Kidney (tissue), 14 donors: ENCODE data around the gene CDH13. TPM values are rescaled to one million over a fixed set of nuclear protein-coding genes. Genes with fewer than 3 reads are reported as not detected.

Source experiments
- DNase-seq, 5 donors: peaks; one replicate each; pipeline ENCODE4 v3.0.0-alpha.2; 2013 to 2020
- FAIRE-seq: peaks from 2 replicates; lab custom pipeline; 2012; peaks lifted over from hg19 to GRCh38; lab: Jason Lieb, UNC
- H3K27ac ChIP-seq, 2 donors: one replicate each; pipeline ENCODE4 v1.7.0; 2013; ENCODE audit warnings: low read depth in 2 of 2, low read length in 2 of 2, inconsistent platforms in 1 of 2
- H3K27me3 ChIP-seq: one replicate; pipeline ENCODE4 v1.7.1; 2013; ENCODE audit warnings: low read length, inconsistent platforms; ENCODE audit not compliant: control insufficient read depth, insufficient read depth
- H3K36me3 ChIP-seq, 3 donors: one replicate each; pipeline versions ENCODE4 v1.7.0 to v1.7.1; 2013; ENCODE audit warnings: low read length in 3 of 3, control low read depth in 1 of 3, inconsistent platforms in 1 of 3; ENCODE audit not compliant: insufficient read depth in 3 of 3, control insufficient read depth in 2 of 3
- H3K4me1 ChIP-seq, 3 donors: one replicate each; pipeline versions ENCODE4 v1.7.0 to v1.7.1; 2013; ENCODE audit warnings: low read length in 3 of 3, inconsistent platforms in 1 of 3, low read depth in 1 of 3; ENCODE audit not compliant: control insufficient read depth in 2 of 3, insufficient read depth in 2 of 3
- H3K4me3 ChIP-seq, 3 donors: one replicate each; pipeline versions ENCODE4 v1.7.0 to v1.8.1; 2013; ENCODE audit warnings: low read length in 3 of 3, control low read depth in 1 of 3, inconsistent platforms in 1 of 3
- H3K9ac ChIP-seq, 3 donors: one replicate each; pipeline versions ENCODE4 v1.7.0 to v1.7.1; 2013; ENCODE audit warnings: low read length in 3 of 3, control low read depth in 1 of 3, inconsistent platforms in 1 of 3
- H3K9me3 ChIP-seq, 3 donors: one replicate each; pipeline versions ENCODE4 v1.7.0 to v1.7.1; 2013; ENCODE audit warnings: low read length in 3 of 3, control low read depth in 1 of 3, inconsistent platforms in 1 of 3; ENCODE audit not compliant: control insufficient read depth in 2 of 3, insufficient read depth in 1 of 3
- CTCF ChIP-seq: IDR thresholded peaks from 3 replicates; pipeline ENCODE4 v1.5.1; 2012; ENCODE audit warnings: mild to moderate bottlenecking, moderate library complexity, borderline replicate concordance; ENCODE audit not compliant: insufficient read depth; ENCODE audit errors: extremely low read depth
- intact Hi-C: fragments of 100-400 bp; cut with DNase I; formaldehyde crosslinking; loops from one replicate; pipeline ENCODE4 v1.11.1; 2022
- polyA plus RNA-seq: library from polyadenylated mRNA; stranded (reverse); fragments of 350-450 nt; fragmentation: Illumina TruSeq; extraction: RNeasy Lipid Tissue Mini Kit (QIAGEN cat#74804); gene quantifications from one replicate; pipeline ENCODE4 v1.2.3, GENCODE V29; 2014; ENCODE audit warnings: low read depth, low replicate concordance; ENCODE audit not compliant: insufficient read depth
- total RNA-seq: library from RNA; stranded (reverse); fragmentation: NEBNext Ultra II Directional; extraction: Animal tissue kit (Norgen Biotek cat#: 25700); gene quantifications from one replicate; pipeline ENCODE4 v1.2.1, GENCODE V29; 2021
- donor health status: control.
- donor health status: control.
- donor health status: control.
- donor health status: control.
- donor health status: control.
- donor health status: DM: yes; HTN: yes; CAD: no.
- donor health status: Normal renal cell carcinoma (clear cell type).

CDH13 gene
- total and polyA plus RNA-seq, 2 donors from 2014 or later, result 4.8 to 13.8 TPM

- H3K9me3 ChIP-seq, result no peaks in the 10 kb centered on the region
- no peak for TF ChIP-seq CTCF
- no peaks in the 10 kb centered on the region for H3K27me3 ChIP-seq
- H3K36me3 ChIP-seq, result no peaks in the 10 kb centered on the region
- intact Hi-C loops, result no loop called here
- no peak overlapping the region for H3K4me3 ChIP-seq
- no peak for DNase-seq
- H3K9ac ChIP-seq, result no peak overlapping the region
- FAIRE-seq, result no peak
- no peaks in the 10 kb centered on the region for H3K4me1 ChIP-seq
- no peak overlapping the region for H3K27ac ChIP-seq
Observed at GRCh38 chr16:82636485-82636884, 9.7 kb downstream of the CDH13 start.

GRCh38 chr16:82636958-82637357 is 10.2 kb downstream of the CDH13 start:
- FAIRE-seq (no peak), DNase-seq (no peak)
- H3K36me3 ChIP-seq, result no peaks in the 10 kb centered on the region
- no peaks in the 10 kb centered on the region for H3K4me1 ChIP-seq
- H3K9ac ChIP-seq, result no peak overlapping the region
- no peaks in the 10 kb centered on the region for H3K27me3 ChIP-seq
- H3K9me3 ChIP-seq, result no peaks in the 10 kb centered on the region
- no peak overlapping the region for H3K4me3 ChIP-seq
- intact Hi-C loops, result no loop called here
- TF ChIP-seq CTCF, result no peak
- H3K27ac ChIP-seq, result no peak overlapping the region

- H3K27me3 ChIP-seq, result no peaks in the 10 kb centered on the region
- no peaks in the 10 kb centered on the region for H3K9me3 ChIP-seq
- no peak overlapping the region for H3K4me3 ChIP-seq
- no peak for DNase-seq
- FAIRE-seq, result no peak
- intact Hi-C loops, result no loop called here
- no peaks in the 10 kb centered on the region for H3K4me1 ChIP-seq
- no peak overlapping the region for H3K9ac ChIP-seq
- TF ChIP-seq CTCF, result no peak
- no peaks in the 10 kb centered on the region for H3K36me3 ChIP-seq
- H3K27ac ChIP-seq, result no peak overlapping the region
Observed at GRCh38 chr16:82638095-82638798, 11.5 kb downstream of the CDH13 start.

- no peak overlapping the region for H3K4me3 ChIP-seq
- H3K36me3 ChIP-seq, result no peaks in the 10 kb centered on the region
- FAIRE-seq (no peak), DNase-seq (no peak)
- H3K4me1 ChIP-seq, result no peaks in the 10 kb centered on the region
- H3K27me3 ChIP-seq, result no peaks in the 10 kb centered on the region
- TF ChIP-seq CTCF, result no peak
- H3K9ac ChIP-seq, result no peak overlapping the region
- H3K9me3 ChIP-seq, result no peaks in the 10 kb centered on the region
- intact Hi-C loops, result no loop called here
- no peak overlapping the region for H3K27ac ChIP-seq
Observed at GRCh38 chr16:82639263-82639662, 12.5 kb downstream of the CDH13 start.
